K562 (cell line): ENCODE data around the gene KIF5A. TPM values are rescaled to one million over a fixed set of nuclear protein-coding genes. Genes with fewer than 3 reads are reported as not detected.

Experiments used
- ATAC-seq: fragments of 200-7000 bp; cut with Tn5 transposase; 3 replicates; pipeline ENCODE4 v1.9.1; 2020; ENCODE audit warnings: moderate library complexity
- BruUV-seq: library from RNA; stranded (reverse); fragments of 400-500 nt; replicated peaks from 2 replicates; lab custom pipeline; 2021; lab: Mats Ljungman, UMichigan
- CTCF ChIA-PET: fragments of 300-600 bp; formaldehyde crosslinking; extraction: SDS; loops from one replicate; lab custom pipeline; 2021; ENCODE audit warnings: low intra/inter-chr PET ratio; lab: Yijun Ruan, JAX
- POLR2A ChIA-PET: fragments of 300-600, 350-650 bp; sonication (Branson Sonifier 250); formaldehyde crosslinking; extraction: SDS; loops from one replicate; lab custom pipeline; 2021; ENCODE audit warnings: antibody characterized with exemption, inconsistent platforms; lab: Yijun Ruan, JAX
- DNase-seq, 4 experiments: peaks; one replicate each; pipeline versions ENCODE4 v3.0.0 to v3.0.0-alpha.2; 2011 to 2018; ENCODE audit warnings: low spot score in 3 of 4, mixed read lengths in 3 of 4; ENCODE audit errors: extremely low read depth in 1 of 4
- FAIRE-seq: peaks from 2 replicates; lab custom pipeline; 2011; peaks lifted over from hg19 to GRCh38; lab: Jason Lieb, UNC
- H2AFZ ChIP-seq: 2 replicates; pipeline ENCODE4 v1.6.0; 2011; ENCODE audit warnings: low read depth, low read length, control low read depth, inconsistent platforms
- H3K27ac ChIP-seq: fragments of 200-600 bp; 3 replicates; pipeline ENCODE4 v1.8.0; 2011; ENCODE audit warnings: low read depth, mild to moderate bottlenecking, control low read depth, inconsistent platforms, low read length, moderate library complexity, mixed read lengths; ENCODE audit errors: extremely low read depth
- H3K27me3 ChIP-seq, 2 experiments: fragments of 300-600 bp in 1 of 2; 2 replicates in 1 of 2; 3 replicates in 1 of 2; pipeline versions ENCODE4 v1.6.0 to v1.8.0; 2011; ENCODE audit warnings: inconsistent platforms in 2 of 2, low read length in 2 of 2, mild to moderate bottlenecking in 1 of 2, mixed read lengths in 1 of 2, moderate library complexity in 1 of 2; ENCODE audit not compliant: control insufficient read depth in 2 of 2, insufficient read depth in 2 of 2
- H3K36me3 ChIP-seq: fragments of 300-600 bp; 3 replicates; pipeline ENCODE4 v1.8.0; 2011; ENCODE audit warnings: mild to moderate bottlenecking, low read length, inconsistent platforms; ENCODE audit not compliant: control insufficient read depth, insufficient read depth
- H3K4me1 ChIP-seq, 2 experiments: fragments of 200-600 bp in 1 of 2; replicated peaks in 1 of 2; 2 replicates in 1 of 2; 3 replicates in 1 of 2; pipeline versions ENCODE4 v1.5.1 to v1.8.0; 2011; ENCODE audit warnings: inconsistent platforms in 2 of 2, low read length in 2 of 2, mild to moderate bottlenecking in 1 of 2, mixed read lengths in 1 of 2, moderate library complexity in 1 of 2; ENCODE audit not compliant: control insufficient read depth in 2 of 2, insufficient read depth in 2 of 2
- H3K4me2 ChIP-seq: 2 replicates; pipeline ENCODE4 v1.6.1; 2011; ENCODE audit warnings: low read length, control low read depth, inconsistent platforms, mixed read lengths; ENCODE audit not compliant: insufficient read depth
- H3K4me3 ChIP-seq: fragments of 200-600 bp; sonication (generic), shearing (Covaris generic); 2 replicates; pipeline ENCODE4 v1.5.1; 2016; ENCODE audit warnings: control low read depth, inconsistent platforms
- H3K79me2 ChIP-seq: fragments of 200-600 bp; 3 replicates; pipeline ENCODE4 v1.8.0; 2011; ENCODE audit warnings: low read length, inconsistent platforms; ENCODE audit not compliant: control insufficient read depth, insufficient read depth
- H3K9ac ChIP-seq, 2 experiments: 2 replicates each; pipeline versions ENCODE4 v1.6.0 to v1.6.1; 2011; ENCODE audit warnings: low read depth in 2 of 2, low read length in 2 of 2, control low read depth in 1 of 2, inconsistent platforms in 1 of 2, mild to moderate bottlenecking in 1 of 2, mixed read lengths in 1 of 2; ENCODE audit not compliant: insufficient read depth in 1 of 2
- H3K9me1 ChIP-seq: one replicate; pipeline ENCODE4 v1.6.0; 2011; ENCODE audit warnings: inconsistent platforms, mild to moderate bottlenecking, low read length, moderate library complexity; ENCODE audit not compliant: control insufficient read depth, insufficient read depth
- H3K9me3 ChIP-seq: replicated peaks from 2 replicates; pipeline ENCODE4 v1.5.1; 2011; ENCODE audit warnings: low read depth, low read length, inconsistent platforms; ENCODE audit not compliant: control insufficient read depth, insufficient read depth
- H4K20me1 ChIP-seq: replicated peaks from 2 replicates; pipeline ENCODE4 v1.6.1; 2011; ENCODE audit warnings: low read length, inconsistent platforms, mixed read lengths; ENCODE audit not compliant: control insufficient read depth, insufficient read depth
- CREB1 ChIP-seq, 2 experiments: sonication (generic) in 1 of 2; formaldehyde crosslinking in 1 of 2; IDR thresholded peaks; 2 replicates each; pipeline versions ENCODE4 v1.6.1 to v1.8.0; 2012 to 2022; ENCODE audit warnings: inconsistent platforms in 1 of 2, mild to moderate bottlenecking in 1 of 2, missing genetic modification reagents in 1 of 2, moderate library complexity in 1 of 2
- DACH1 ChIP-seq: fragments of 450-650 bp; IDR thresholded peaks from 2 replicates; pipeline ENCODE4 v1.6.1; 2018; ENCODE audit not compliant: partially characterized antibody
- ETV5 ChIP-seq: sonication (generic); formaldehyde crosslinking; IDR thresholded peaks from 2 replicates; pipeline ENCODE4 v1.4.0; 2020; ENCODE audit warnings: low read depth, mild to moderate bottlenecking, missing genetic modification reagents
- HDAC6 ChIP-seq: IDR thresholded peaks from 2 replicates; pipeline ENCODE4 v1.6.1; 2012; ENCODE audit warnings: low read depth, mild to moderate bottlenecking, control low read depth, inconsistent platforms, low read length, moderate library complexity
- HEY1 ChIP-seq: fragments of 250-450 bp; sonication (Bioruptor Pico); IDR thresholded peaks from 2 replicates; pipeline ENCODE4 v1.5.0; 2020; ENCODE audit warnings: mild to moderate bottlenecking, moderate library complexity, borderline replicate concordance
- IFI16 ChIP-seq: fragments of 250-450 bp; sonication (Bioruptor Pico); IDR thresholded peaks from 2 replicates; pipeline ENCODE4 v2.1.2; 2022; ENCODE audit warnings: mild to moderate bottlenecking, inconsistent platforms
- MEIS2 ChIP-seq: fragments of 450-650 bp; IDR thresholded peaks from 2 replicates; pipeline ENCODE4 v1.6.1; 2014; ENCODE audit warnings: mild to moderate bottlenecking; ENCODE audit not compliant: partially characterized antibody
- MTA1 ChIP-seq: fragments of 450-650 bp; IDR thresholded peaks from 2 replicates; pipeline ENCODE4 v1.6.1; 2017; ENCODE audit warnings: borderline replicate concordance
- MTA3 ChIP-seq: fragments of 450-650 bp; formaldehyde crosslinking; IDR thresholded peaks from 2 replicates; pipeline ENCODE4 v1.6.1; 2017; ENCODE audit warnings: mild to moderate bottlenecking, borderline replicate concordance
- NELFE ChIP-seq: IDR thresholded peaks from 2 replicates; pipeline ENCODE4 v1.6.1; 2011; ENCODE audit warnings: mild to moderate bottlenecking; ENCODE audit not compliant: insufficient read depth, insufficient read length
- PTTG1 ChIP-seq: fragments of 450-650 bp; IDR thresholded peaks from 2 replicates; pipeline ENCODE4 v1.6.1; 2016; ENCODE audit warnings: low read depth, mild to moderate bottlenecking, missing genetic modification characterization, missing compliant biosample characterization
- RBBP5 ChIP-seq: fragments of 200-600 bp; sonication (generic); IDR thresholded peaks from 2 replicates; pipeline ENCODE4 v1.6.1; 2012; ENCODE audit warnings: borderline replicate concordance, mild to moderate bottlenecking, low read length, control low read depth, inconsistent platforms; ENCODE audit not compliant: insufficient read depth, poor library complexity, severe bottlenecking
- U2AF1 ChIP-seq: fragments of 200-400 bp; formaldehyde crosslinking; optimal IDR thresholded peaks from 2 replicates; pipeline ENCODE3; 2017; ENCODE audit warnings: mild to moderate bottlenecking, low read depth, low read length, moderate library complexity
- ZBED1 ChIP-seq: IDR thresholded peaks from 2 replicates; pipeline ENCODE4 v1.6.1; 2014
- ZEB2 ChIP-seq: fragments of 450-650 bp; IDR thresholded peaks from 2 replicates; pipeline ENCODE4 v1.6.1; 2016
- ZNF77 ChIP-seq: fragments of 250-450 bp; sonication (Bioruptor Pico); IDR thresholded peaks from 2 replicates; pipeline ENCODE4 v1.5.0; 2020
- WGBS: fragments of 100-300 bp; shearing (Covaris generic); methylation state at CpG from one replicate; pipeline ENCODE4 v1.1.6; 2016; ENCODE audit warnings: low coverage, mixed read lengths; ENCODE audit not compliant: insufficient coverage; ENCODE audit errors: missing lambda C conversion rate; 5-methylcytosine and 5-hydroxymethylcytosine counted together
- in situ Hi-C: fragments of 300-500 bp; cut with MboI; formaldehyde crosslinking; loops from 4 replicates; pipeline ENCODE4 v1.15.0; 2018; ENCODE audit warnings: inconsistent platforms, mixed read lengths
- intact Hi-C: fragments of 100-400 bp; cut with micrococcal nuclease; formaldehyde crosslinking; loops from 2 replicates; pipeline ENCODE4 v1.14.2; 2022
- polyA plus RNA-seq, 8 experiments: library from polyadenylated mRNA; depleted of rRNA in 4 of 8; stranded (reverse) in 5 of 8; unstranded in 3 of 8; fragments of >200 nt; fragmentation: Nextera tagmentation in 2 of 8; fragmentation: Illumina TruSeq in 1 of 8; extraction: Ambion mirVana in 2 of 8; extraction: Trizol in 1 of 8; gene quantifications; 2 replicates each; pipeline versions ENCODE4 v1.2.1 to v1.2.3, GENCODE V29; 2011 to 2014; ENCODE audit warnings: inconsistent platforms in 1 of 8, missing spikeins in 1 of 8
- total RNA-seq, 7 experiments: library from RNA; depleted of rRNA in 6 of 7; stranded (reverse); fragments of >200 nt in 6 of 7; fragmentation: Illumina TruSeq in 2 of 7; extraction: Trizol in 2 of 7; gene quantifications; 2 replicates each; pipeline versions ENCODE4 v1.2.1 to v1.2.3, GENCODE V29; 2011 to 2021; ENCODE audit warnings: low replicate concordance in 1 of 7
- TF ChIP-seq, protein P1 (sequence below): sonication (generic); formaldehyde crosslinking; IDR thresholded peaks from 2 replicates; pipeline ENCODE4 v1.8.0; 2022; ENCODE audit warnings: missing genetic modification reagents, mild to moderate bottlenecking, borderline replicate concordance
- TF ChIP-seq, protein P2 (sequence below): sonication (generic); formaldehyde crosslinking; IDR thresholded peaks from 2 replicates; pipeline ENCODE4 v1.8.0; 2022; ENCODE audit warnings: missing genetic modification reagents, mild to moderate bottlenecking, borderline replicate concordance

Gene KIF5A
- total and polyA plus RNA-seq, 9 of the 15 experiments (the other 6 are each of a cell fraction or from before 2014, with no cell fraction given), result 3.4 to 17.7 (median 8.0) TPM

DNA sequence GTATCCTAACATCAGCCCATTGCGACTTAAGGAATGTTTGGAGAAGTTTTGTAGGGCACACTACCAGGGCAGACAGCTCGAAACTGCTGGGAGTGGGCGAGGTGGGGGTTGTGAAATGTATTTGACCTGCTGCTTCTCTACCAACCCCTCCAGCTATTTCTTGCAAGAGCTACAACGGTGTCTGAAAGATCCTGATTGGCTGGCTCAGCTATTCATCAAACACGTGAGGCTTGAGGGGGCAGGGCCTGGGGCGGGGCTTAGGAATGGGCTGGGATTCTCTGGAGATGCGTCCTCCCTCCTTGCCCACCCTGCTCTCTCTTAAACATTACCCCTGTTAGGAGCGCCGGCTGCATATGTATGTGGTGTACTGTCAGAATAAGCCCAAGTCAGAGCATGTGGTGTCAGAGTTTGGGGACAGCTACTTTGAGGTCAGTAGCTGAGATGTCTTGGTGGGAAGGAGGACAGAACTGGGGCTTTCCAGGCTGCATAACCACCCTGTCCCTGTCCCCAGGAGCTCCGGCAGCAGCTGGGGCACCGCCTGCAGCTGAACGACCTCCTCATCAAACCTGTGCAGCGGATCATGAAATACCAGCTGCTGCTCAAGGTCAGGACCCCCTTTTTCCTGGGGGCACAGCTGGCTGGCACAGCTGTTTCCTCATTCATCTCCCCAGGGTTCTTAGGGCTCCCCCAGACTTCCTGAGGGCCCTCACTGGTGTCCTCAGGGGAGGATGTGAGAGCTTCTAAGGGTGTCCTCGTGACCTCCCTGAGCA is 64.5 kb downstream of the KIF5A start (continued):
- TF ChIP-seq CREB1 (IDR thresholded peaks at IDR 0.05) (no peak), CREB1 (CRISPR knock-in tag; IDR thresholded peaks at IDR 0.05) (peak; percentile 28; the same call in 1 of the 2 replicates), MTA1 (no peak)

DNA sequence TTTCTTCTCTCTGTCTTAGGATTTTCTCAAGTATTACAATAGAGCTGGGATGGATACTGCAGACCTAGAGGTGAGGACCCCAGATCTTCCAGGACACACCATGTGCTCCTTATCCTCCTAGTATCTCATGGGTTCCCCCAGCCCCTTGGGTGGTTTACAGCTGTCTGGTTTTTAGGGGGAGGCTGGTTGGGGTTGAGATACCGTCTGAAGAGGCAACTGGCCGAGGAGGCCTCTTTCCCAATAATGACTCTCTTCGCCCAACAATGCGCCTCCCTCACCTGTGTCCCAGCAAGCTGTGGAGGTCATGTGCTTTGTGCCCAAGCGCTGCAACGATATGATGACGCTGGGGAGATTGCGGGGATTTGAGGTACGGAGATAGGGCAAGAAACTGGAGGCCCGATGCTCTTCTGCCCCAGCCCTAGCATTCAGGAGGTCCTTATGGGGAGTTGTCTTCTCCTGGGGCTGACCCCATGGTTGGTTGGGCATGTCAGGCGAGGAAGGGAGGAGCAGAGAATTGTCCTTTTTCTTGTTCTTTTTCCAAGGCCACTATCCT is 65.2 kb downstream of the KIF5A start:
- no peak for DNase-seq
- H3K27ac ChIP-seq, result no peak overlapping the region
- no TSS peak for BruUV-seq
- H3K4me1 ChIP-seq, result peaks cover 46 to 57% of the 10 kb centered on the region in 2 experiments
- H2AFZ ChIP-seq, result no peak overlapping the region
- H3K4me3 ChIP-seq, result no peak overlapping the region
- peaks cover 16% of the 10 kb centered on the region; the same call in 2 of the 3 replicates for H3K36me3 ChIP-seq
- TF ChIP-seq PTTG1 (tag) (no peak), NELFE (no peak), MEIS2 (no peak), ZBED1 (no peak), RBBP5 (no peak), ZEB2 (no peak), HDAC6 (no peak), HEY1 (no peak), IFI16 (CRISPR knock-in tag) (no peak), ZNF77 (CRISPR knock-in tag) (no peak), U2AF1 (no peak), DACH1 (no peak), ETV5 (CRISPR knock-in tag) (no peak), MTA3 (no peak)
- TF ChIP-seq, protein P1, sequence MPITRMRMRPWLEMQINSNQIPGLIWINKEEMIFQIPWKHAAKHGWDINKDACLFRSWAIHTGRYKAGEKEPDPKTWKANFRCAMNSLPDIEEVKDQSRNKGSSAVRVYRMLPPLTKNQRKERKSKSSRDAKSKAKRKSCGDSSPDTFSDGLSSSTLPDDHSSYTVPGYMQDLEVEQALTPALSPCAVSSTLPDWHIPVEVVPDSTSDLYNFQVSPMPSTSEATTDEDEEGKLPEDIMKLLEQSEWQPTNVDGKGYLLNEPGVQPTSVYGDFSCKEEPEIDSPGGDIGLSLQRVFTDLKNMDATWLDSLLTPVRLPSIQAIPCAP (CRISPR knock-in tag), result no peak
- TF ChIP-seq, protein P2, sequence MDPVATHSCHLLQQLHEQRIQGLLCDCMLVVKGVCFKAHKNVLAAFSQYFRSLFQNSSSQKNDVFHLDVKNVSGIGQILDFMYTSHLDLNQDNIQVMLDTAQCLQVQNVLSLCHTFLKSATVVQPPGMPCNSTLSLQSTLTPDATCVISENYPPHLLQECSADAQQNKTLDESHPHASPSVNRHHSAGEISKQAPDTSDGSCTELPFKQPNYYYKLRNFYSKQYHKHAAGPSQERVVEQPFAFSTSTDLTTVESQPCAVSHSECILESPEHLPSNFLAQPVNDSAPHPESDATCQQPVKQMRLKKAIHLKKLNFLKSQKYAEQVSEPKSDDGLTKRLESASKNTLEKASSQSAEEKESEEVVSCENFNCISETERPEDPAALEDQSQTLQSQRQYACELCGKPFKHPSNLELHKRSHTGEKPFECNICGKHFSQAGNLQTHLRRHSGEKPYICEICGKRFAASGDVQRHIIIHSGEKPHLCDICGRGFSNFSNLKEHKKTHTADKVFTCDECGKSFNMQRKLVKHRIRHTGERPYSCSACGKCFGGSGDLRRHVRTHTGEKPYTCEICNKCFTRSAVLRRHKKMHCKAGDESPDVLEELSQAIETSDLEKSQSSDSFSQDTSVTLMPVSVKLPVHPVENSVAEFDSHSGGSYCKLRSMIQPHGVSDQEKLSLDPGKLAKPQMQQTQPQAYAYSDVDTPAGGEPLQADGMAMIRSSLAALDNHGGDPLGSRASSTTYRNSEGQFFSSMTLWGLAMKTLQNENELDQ (CRISPR knock-in tag), result no peak
- TF ChIP-seq, all 486 proteins: peak for 0
- POLR2A ChIA-PET, result interaction anchor here (1.0 to 2.4 kb wide), 6 partner anchors 15 to 118 kb away, joined by 3 to 10 read pairs (median 4); partner anchors contain the start of gene DDIT3
- Histone ChIP-seq H3K9ac (no peak overlapping the region; a peak in 1 of 4 replicates), H3K27me3 (no peaks in the 10 kb centered on the region), H3K9me1 (peaks cover 4% of the 10 kb centered on the region), H3K4me2 (no peak overlapping the region), H3K79me2 (peaks cover 2% of the 10 kb centered on the region; the same call in 2 of the 3 replicates), H4K20me1 (no peaks in the 10 kb centered on the region), H3K9me3 (no peaks in the 10 kb centered on the region)
- CTCF ChIA-PET, result no interaction called here
- intact Hi-C loops, result no loop called here
- in situ Hi-C loops, result no loop called here
- ATAC-seq (no peak), FAIRE-seq (no peak)
- WGBS, result 73% methylated on average over 11 of the region's 11 CpGs
